Stimulated activated naive CD8-positive, alpha-beta T cell treated with anti-CD3 and anti-CD28 coated beads, Interleukin-15, amount 100 ng/mL, for 72 hours (primary cell): ENCODE results near the gene ITGA2B.
A peak's percentile ranks its signal among the peaks of the same experiment; 100 is the strongest.
"Not testable (repeated sequence)": the region's sequence is repeated elsewhere in the genome, so short reads cannot be mapped to it uniquely, and the experiment has no call there.

ENCODE experiments used
- ATAC-seq: fragments of 150-1000 bp; cut with Tn5 transposase; 2 replicates; pipeline ENCODE4 v1.10.0; 2021; ENCODE audit warnings: mild to moderate bottlenecking, moderate library complexity
- DNase-seq, 2 donors: peaks; one replicate each; pipeline ENCODE4 v3.0.0; 2021 to 2022
- H3K27ac Mint-ChIP-seq, 2 donors: one replicate each; pipeline ENCODE4 v1.8.0; 2022; ENCODE audit warnings: mild to moderate bottlenecking in 2 of 2, mixed read lengths in 2 of 2, moderate library complexity in 2 of 2
- H3K27me3 Mint-ChIP-seq: one replicate; pipeline ENCODE4 v1.8.0; 2022; ENCODE audit warnings: mixed read lengths
- H3K4me1 Mint-ChIP-seq: one replicate; pipeline ENCODE4 v1.8.0; 2022; ENCODE audit warnings: mild to moderate bottlenecking, mixed read lengths
- H3K4me3 Mint-ChIP-seq, 2 donors: one replicate each; pipeline ENCODE4 v1.8.0; 2022; ENCODE audit warnings: mild to moderate bottlenecking in 2 of 2, mixed read lengths in 2 of 2, moderate library complexity in 1 of 2
- H3K9me3 Mint-ChIP-seq, 2 donors: one replicate each; pipeline ENCODE4 v1.8.0; 2022; ENCODE audit warnings: mixed read lengths in 2 of 2

The ITGA2B gene

GRCh38 chr17:44338702-44339101, 50.7 kb downstream of the ITGA2B start:
- Mint-ChIP-seq H3K4me3 (no peak overlapping the region), H3K9me3 (no peaks in the 10 kb centered on the region), H3K27me3 (peaks cover 5% of the 10 kb centered on the region), H3K4me1 (peaks cover 5% of the 10 kb centered on the region), H3K27ac (peak overlapping the region in 1 of 2 donors; percentile 75)
- no peak for DNase-seq
- no peak for ATAC-seq

GRCh38 chr17:44335968-44336367, 53.5 kb downstream of the ITGA2B start:
- H3K27me3 Mint-ChIP-seq: no peaks in the 10 kb centered on the region

DNA sequence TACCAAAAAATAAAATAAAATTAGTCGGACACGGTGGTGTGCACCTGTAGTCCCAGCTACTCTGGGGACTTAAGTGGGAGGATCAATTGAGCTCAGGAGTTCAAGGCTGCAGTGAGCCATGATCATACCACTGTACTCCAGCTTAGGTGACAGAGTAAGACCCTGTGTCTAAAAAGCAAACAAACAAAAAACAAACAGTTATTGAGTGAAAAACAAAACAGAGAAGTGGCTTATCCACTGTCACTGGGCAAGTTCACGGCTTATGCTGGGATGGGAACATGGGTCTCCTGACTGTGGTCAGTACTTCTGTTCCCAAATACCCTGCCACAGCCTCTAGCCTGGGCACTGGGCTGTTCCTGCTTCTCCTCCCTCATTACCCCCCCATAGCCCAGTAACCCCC, 53.9 kb downstream of the ITGA2B start:
- H3K9me3 Mint-ChIP-seq: no peaks in the 10 kb centered on the region
- DNase-seq (no peak), ATAC-seq (no peak)
- no peaks in the 10 kb centered on the region for H3K27me3 Mint-ChIP-seq
- H3K4me3 Mint-ChIP-seq: no peak overlapping the region
- H3K4me1 Mint-ChIP-seq: peaks cover 14% of the 10 kb centered on the region
- no peak overlapping the region for H3K27ac Mint-ChIP-seq

More at GRCh38 chr17:44335968-44336367, 53.5 kb downstream of the ITGA2B start:
- H3K4me1 Mint-ChIP-seq: peaks cover 13% of the 10 kb centered on the region
- no peak for DNase-seq
- H3K9me3 Mint-ChIP-seq: no peaks in the 10 kb centered on the region
- ATAC-seq: no peak
- peak overlapping the region in 1 of 2 donors; percentile 72 for H3K27ac Mint-ChIP-seq
- no peak overlapping the region for H3K4me3 Mint-ChIP-seq

GRCh38 chr17:44334727-44335126, 54.7 kb downstream of the ITGA2B start:
- Mint-ChIP-seq H3K4me1 (peaks cover 14% of the 10 kb centered on the region), H3K27ac (no peak overlapping the region), H3K9me3 (no peaks in the 10 kb centered on the region), H3K4me3 (no peak overlapping the region), H3K27me3 (no peaks in the 10 kb centered on the region)
- ATAC-seq (no peak), DNase-seq (no peak)

DNA sequence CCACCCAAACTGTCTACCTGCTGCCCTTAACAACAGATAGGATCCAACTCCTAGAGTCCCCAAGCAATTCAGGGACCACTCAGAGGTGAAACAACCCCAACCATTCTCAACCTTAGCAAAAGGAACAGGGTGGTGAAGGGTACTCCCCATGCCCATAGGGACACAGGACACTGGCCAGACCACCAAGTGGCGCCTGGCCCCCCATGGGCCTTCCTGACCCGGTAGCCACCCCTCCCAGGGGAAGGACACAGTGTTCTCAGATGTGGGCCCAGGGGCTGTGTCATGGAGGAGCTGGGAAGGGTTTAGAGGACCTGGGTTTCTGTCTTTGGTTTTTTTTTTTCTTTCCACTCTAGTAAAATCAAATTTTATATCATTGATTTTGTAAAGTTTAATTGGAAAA, 55.1 kb downstream of the ITGA2B start:
- Mint-ChIP-seq H3K9me3 (no peaks in the 10 kb centered on the region), H3K27me3 (no peaks in the 10 kb centered on the region), H3K27ac (no peak overlapping the region), H3K4me1 (peaks cover 14% of the 10 kb centered on the region), H3K4me3 (no peak overlapping the region)
- ATAC-seq (no peak), DNase-seq (no peak)

DNA sequence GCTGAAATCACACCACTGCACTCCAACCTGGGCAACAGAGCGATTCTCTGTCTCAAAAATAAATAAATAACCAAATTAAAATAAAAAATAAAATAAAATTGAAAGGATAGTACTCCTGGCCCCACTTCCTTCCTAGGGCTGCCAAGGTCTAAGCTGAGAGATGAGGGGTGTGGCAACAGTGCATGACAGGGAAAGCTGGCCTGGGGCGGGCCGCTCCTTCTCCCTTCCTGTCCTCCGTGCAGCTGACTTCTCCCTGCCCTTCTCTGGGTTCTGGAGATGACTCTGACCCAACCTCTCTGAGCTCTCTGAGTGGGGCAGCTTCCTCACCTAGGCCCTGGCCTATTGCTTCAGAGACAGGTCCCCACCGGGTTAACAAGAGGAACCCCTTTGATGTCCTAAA, 56.1 kb downstream of the ITGA2B start:
- Mint-ChIP-seq H3K4me1 (peaks cover 10% of the 10 kb centered on the region), H3K9me3 (no peaks in the 10 kb centered on the region), H3K27me3 (no peaks in the 10 kb centered on the region), H3K4me3 (no peak overlapping the region), H3K27ac (no peak overlapping the region)
- ATAC-seq (no peak), DNase-seq (no peak)

DNA sequence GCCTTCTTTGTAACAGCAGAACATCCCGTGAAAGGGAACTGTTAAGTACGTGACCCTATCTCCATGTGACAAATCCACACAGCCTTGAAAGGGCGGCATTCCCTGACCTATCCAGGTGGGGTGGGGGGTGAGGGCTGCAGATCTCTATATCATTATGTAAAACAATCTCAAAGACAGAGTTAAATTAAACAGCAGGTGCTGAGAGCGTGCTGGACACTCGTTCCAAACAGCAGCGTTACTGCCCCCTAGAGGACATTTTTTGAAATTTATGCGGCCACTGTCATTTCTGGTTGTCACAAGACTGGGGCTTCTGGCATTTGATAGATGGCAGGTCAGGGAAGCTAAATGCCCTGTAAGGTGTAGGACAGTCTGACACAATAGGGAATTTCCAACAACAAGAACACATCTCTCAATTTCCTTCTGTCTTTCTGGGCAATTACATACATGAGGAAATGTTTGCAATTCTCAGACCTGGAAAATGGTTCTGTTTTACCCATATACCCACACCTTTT, 58.1 kb downstream of the ITGA2B start:
- H3K27ac Mint-ChIP-seq: no peak overlapping the region
- H3K9me3 Mint-ChIP-seq: no peaks in the 10 kb centered on the region
- peaks cover 14% of the 10 kb centered on the region for H3K4me1 Mint-ChIP-seq
- H3K4me3 Mint-ChIP-seq: no peak overlapping the region
- ATAC-seq (peak; percentile 62), DNase-seq (peak; percentile 71 to 75)
- no peaks in the 10 kb centered on the region for H3K27me3 Mint-ChIP-seq

GRCh38 chr17:44330263-44330662, 59.2 kb downstream of the ITGA2B start:
- not testable (repeated sequence) for DNase-seq, H3K4me3 Mint-ChIP-seq, ATAC-seq, H3K27ac Mint-ChIP-seq, H3K9me3 Mint-ChIP-seq, H3K27me3 Mint-ChIP-seq
- H3K4me1 Mint-ChIP-seq: peaks cover 21% of the 10 kb centered on the region

- not testable (repeated sequence) for DNase-seq, H3K27me3 Mint-ChIP-seq, H3K27ac Mint-ChIP-seq, H3K9me3 Mint-ChIP-seq, ATAC-seq, H3K4me3 Mint-ChIP-seq
- peaks cover 22% of the 10 kb centered on the region for H3K4me1 Mint-ChIP-seq
These were observed 59.9 kb downstream of the ITGA2B start for GRCh38 chr17:44329516-44329915.

- peaks cover 37% of the 10 kb centered on the region for H3K4me1 Mint-ChIP-seq
- no peaks in the 10 kb centered on the region for H3K27me3 Mint-ChIP-seq
- H3K4me3 Mint-ChIP-seq: peak overlapping the region; percentile 12 to 26
- DNase-seq (no peak), ATAC-seq (no peak)
- no peak overlapping the region for H3K27ac Mint-ChIP-seq
- no peaks in the 10 kb centered on the region for H3K9me3 Mint-ChIP-seq
These were observed 61.6 kb downstream of the ITGA2B start for GRCh38 chr17:44327715-44328449.

DNA sequence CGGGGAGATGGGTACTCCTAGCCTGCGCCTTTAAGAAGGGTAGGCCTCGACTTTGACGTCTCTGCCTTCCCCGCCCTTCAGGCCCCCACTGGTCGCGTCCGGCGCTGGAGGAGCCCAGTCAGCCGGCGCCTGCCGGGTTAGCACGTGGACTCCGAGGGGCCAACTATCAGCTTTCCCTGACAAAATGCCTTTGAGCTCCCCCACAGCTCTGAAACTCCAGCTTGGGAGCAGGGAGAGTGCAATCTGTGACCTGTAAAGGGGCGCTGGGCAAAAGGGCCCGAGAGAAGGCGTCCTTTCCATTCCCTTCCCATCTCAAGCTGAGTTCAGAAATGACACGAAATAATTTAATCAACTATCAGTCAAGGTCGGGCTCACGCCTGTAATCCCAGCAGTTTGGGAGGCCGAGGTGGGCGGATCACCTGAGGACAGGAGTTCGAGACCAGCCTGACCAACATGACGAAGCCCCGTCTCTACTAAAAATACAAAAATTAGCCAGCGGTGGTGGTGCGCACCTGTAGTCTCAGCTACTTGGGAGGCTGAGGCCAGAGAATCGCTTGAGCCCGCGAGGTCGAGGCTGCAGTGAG, 62.5 kb downstream of the ITGA2B start:
- peak overlapping the region in 1 of 2 donors; percentile 59 for H3K27ac Mint-ChIP-seq
- H3K4me1 Mint-ChIP-seq: peaks cover 46% of the 10 kb centered on the region
- H3K4me3 Mint-ChIP-seq: peak overlapping the region; percentile 79 to 85
- ATAC-seq (peak; percentile 81), DNase-seq (peak; percentile 92 to 97)
- no peaks in the 10 kb centered on the region for H3K9me3 Mint-ChIP-seq
- no peaks in the 10 kb centered on the region for H3K27me3 Mint-ChIP-seq

DNA sequence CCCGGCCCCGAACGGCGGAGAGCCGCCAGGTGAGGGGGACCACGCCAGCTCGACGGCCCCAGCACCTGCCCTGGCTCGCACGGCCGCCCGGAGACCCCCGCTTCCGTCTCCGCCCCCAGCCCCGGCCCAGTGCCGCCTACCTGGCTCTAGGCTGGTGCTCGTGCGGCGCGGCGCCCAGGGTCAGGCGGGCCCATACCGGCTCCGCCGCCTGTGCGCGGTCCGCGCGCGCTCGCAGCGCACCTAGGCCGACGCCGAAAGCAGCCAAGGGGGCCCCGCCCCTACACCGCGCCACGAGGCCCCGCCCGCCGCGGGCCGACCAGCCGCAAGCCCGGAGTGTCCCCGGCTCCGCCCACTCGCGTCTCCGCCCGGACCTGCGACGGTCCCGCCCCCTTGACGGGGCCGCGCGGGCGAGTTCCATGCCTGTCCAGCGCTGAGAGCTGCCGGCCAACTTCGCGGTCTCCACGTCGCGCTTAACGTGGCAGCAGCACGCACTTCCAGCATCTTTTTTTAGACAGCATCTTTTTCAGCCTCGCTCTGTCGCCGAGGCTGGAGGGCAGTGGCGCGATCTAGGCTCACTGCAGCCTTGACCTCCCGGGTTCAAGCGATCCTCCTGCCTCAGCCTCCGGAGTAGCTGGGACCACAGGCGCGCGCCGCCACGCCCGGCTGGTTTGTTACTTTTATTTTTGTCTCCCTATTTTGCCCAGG, 64.7 kb downstream of the ITGA2B start, which contains the start of gene SLC25A39:
Gene SLC25A39, minus strand, starts transcription at position 253 of the 705 bp plus-strand sequence. CDS start 1,261 bp downstream, outside the sequence.
- peak; percentile 95 to 98 for DNase-seq
- H3K4me1 Mint-ChIP-seq: peaks cover 37% of the 10 kb centered on the region
- no peaks in the 10 kb centered on the region for H3K9me3 Mint-ChIP-seq
- H3K27me3 Mint-ChIP-seq: no peaks in the 10 kb centered on the region
- peak within 1 kb of the TSS; percentile 96 to 97 for H3K4me3 Mint-ChIP-seq
- peak; percentile 83 for ATAC-seq
- H3K27ac Mint-ChIP-seq: peak within 1 kb of the TSS; percentile 95 to 97

- Mint-ChIP-seq H3K27ac (peak overlapping the region; percentile 48 to 62), H3K27me3 (no peaks in the 10 kb centered on the region), H3K4me3 (peak overlapping the region; percentile 87 to 97), H3K9me3 (no peaks in the 10 kb centered on the region), H3K4me1 (peaks cover 37% of the 10 kb centered on the region)
- ATAC-seq: peak; percentile 0
- DNase-seq: no peak
These were observed 65.3 kb downstream of the ITGA2B start for GRCh38 chr17:44324092-44324570.

GRCh38 chr17:44323359-44324091, 65.9 kb downstream of the ITGA2B start:
- H3K4me3 Mint-ChIP-seq: peak overlapping the region; percentile 87 to 97
- H3K4me1 Mint-ChIP-seq: peaks cover 37% of the 10 kb centered on the region
- DNase-seq (no peak), ATAC-seq (no peak)
- no peaks in the 10 kb centered on the region for H3K27me3 Mint-ChIP-seq
- no peaks in the 10 kb centered on the region for H3K9me3 Mint-ChIP-seq
- H3K27ac Mint-ChIP-seq: peak overlapping the region in 1 of 2 donors; percentile 48
